GM19328 (cell line): ENCODE results near the gene WNT3.
"Not testable (repeated sequence)": the region's sequence is repeated elsewhere in the genome, so short reads cannot be mapped to it uniquely, and the experiment has no call there.

ENCODE experiments used
- ATAC-seq: cut with Tn5 transposase; IDR thresholded peaks from one replicate; pipeline ENCODE4 v1.9.1; 2021; ENCODE audit warnings: mild to moderate bottlenecking, moderate library complexity; ENCODE audit not compliant: unreplicated experiment

WNT3 gene, protein sequence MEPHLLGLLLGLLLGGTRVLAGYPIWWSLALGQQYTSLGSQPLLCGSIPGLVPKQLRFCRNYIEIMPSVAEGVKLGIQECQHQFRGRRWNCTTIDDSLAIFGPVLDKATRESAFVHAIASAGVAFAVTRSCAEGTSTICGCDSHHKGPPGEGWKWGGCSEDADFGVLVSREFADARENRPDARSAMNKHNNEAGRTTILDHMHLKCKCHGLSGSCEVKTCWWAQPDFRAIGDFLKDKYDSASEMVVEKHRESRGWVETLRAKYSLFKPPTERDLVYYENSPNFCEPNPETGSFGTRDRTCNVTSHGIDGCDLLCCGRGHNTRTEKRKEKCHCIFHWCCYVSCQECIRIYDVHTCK

DNA sequence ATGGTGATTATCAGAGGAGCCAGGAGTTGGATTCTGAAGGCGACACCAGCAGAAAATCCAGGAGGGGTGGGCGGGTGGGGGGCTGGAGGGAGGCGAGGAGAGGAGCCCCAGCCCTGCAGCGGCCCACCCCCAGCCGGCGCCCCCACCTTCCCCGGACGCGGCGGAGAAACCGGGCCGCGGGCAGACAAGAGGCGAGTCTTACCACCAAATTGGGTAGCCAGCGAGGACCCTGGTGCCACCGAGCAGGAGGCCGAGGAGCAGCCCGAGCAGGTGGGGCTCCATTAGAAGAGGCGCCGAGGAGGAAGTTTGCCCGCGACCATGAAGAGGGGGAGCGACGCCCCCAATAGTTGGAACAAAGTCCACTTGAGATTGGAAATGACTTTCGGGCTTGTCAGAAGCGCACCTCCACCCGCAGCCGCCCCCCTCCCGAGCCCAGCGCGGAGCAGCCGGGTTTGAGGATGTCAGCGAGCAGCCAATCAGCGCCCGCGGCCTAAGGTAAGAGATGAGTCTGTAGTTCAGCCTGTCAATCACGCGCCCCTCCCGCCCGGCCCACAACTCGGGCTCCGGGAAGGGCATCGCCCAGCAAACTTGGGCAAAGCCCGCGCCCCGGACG, at the start of gene WNT3:
Gene WNT3, minus strand, starts transcription at position 377 of the 613 bp plus-strand sequence. Its CDS starts 95 bp downstream, at position 282.
- no peak for ATAC-seq

DNA sequence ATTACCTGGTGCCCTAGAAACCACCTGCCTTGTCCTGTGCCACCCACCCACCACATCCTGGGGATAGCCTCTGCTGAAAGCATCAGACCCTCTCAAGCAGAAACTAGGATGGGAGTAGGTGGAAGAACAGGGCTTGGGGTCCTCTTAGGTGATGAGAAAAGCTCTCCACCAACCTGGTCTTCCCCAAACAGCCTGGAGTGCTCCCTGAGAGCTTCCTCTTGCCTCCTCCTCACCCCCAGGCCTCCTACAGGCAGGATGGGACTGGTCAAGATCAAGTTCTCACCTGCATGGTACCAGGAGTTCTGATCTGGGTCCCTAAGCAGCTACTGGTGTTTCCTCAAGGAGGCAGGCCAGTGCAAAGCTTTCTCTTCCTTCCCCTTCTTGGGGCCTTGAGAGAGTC, 48.3 kb upstream of the WNT3 start:
- no peak for ATAC-seq

DNA sequence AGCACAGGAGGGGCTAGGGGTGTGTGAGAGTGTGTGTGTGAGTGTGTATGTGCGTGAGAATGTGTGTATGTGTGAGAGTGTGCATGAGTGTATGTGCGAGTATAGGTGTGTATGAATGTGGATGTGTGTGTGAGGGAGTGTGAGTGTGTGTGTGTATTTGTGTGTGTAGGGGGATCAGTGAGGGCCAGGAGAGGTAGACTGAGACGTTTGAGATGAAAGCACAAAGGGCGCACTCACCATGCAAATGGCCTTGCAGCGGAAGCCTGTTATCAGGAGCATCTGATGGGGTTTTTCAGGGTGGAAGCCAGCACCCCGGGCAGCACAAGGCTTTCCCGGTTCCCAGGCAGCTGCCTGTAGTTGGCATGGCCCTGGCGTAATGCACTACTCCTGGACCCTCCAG, 47.8 kb upstream of the WNT3 start:
- ATAC-seq, result no peak

DNA sequence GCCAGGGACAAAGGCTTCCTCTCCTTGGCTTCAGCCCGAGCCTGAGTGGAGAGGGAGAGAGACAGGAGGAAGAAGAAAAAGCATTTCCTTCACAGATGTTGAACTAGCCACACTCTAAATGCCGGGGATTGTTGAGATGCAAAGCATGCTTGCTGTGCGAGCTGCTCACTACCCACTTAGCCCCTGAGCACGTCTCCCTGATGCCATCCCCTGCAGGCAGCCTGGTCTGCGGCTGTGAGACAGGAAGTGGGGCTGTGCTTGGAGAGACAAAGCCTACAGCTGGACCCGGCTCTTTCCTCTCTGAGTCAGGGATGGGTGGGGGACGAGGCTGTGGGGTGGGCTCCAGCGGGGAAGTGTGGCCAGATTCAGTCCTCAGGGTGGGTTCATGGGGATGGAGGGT, 46.6 kb upstream of the WNT3 start:
- ATAC-seq, result no peak

DNA sequence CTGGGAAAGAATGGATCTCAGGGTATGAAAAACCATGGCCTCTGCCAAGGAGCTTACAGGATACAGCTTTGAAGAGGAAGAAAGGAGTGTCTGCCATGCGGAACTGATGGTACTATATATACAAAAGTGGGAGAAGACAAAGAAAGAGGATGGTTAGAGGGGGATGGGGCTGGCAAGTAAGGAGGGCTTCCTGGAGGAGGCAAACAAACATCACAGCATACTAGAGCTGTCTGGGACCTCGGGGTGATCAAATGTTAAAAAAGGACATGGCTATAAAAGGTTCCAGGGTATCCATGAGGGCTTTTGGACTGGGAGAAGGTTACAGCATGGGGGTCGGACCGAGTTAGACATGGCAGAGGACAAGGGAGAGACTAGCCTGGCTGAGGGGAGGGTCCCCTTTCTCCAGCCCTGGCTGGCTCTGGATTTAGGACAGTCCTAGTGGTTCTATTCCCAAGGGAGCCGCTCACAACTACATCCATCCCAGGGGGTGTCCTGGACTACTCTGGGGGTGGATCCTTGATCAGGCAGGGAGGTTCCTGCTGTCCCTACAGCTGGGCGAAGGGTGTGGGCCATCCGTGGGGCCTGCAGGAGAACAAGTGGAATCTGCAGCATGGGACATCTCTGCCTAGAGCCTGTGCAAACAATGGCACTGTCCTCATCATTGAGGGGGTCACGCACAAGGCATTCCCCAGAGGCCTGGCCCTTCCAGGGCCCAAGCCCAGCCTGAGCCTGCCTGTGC, 45.1 kb upstream of the WNT3 start:
- no peak for ATAC-seq

DNA sequence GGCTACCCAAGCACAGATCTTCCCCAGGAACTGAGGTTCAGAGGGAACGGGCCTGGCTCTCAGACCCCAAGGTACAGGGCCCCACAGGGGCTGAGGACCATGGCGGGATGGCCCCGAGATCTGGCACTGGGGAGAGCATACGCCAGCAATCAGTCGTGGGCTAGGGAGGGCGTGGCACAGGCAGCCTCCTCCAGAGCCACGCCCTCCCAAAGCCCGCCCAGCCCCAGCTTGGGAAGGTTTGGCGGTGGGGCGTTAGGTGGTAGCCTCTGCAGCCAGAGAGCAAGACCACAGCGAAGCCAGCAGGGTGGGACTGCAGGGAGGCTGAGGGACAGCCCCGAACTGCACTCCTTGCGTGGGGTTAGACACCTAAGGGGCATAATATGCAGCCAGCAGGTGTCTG, 44.5 kb upstream of the WNT3 start:
- no peak for ATAC-seq

DNA sequence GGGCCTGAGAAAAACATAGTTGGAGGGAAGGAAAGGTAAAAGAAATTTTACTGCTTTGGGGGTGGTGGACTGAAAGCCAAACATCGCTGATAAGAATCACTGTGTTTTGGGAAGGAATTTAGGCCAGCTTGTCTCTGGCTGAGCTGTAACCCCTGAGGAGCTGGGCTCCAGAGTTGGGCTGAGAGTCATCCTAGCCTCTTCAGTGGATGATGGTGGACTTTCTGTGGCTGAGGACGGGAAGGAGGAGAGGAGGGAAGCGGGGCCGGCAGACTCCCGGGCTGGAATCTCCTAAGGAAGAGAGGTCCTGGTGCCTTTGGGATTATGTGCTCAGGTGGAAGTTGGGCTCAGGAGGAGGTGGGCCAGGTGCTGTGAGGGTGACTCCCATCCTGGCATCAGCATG, 41.5 kb upstream of the WNT3 start:
- ATAC-seq, result no peak

DNA sequence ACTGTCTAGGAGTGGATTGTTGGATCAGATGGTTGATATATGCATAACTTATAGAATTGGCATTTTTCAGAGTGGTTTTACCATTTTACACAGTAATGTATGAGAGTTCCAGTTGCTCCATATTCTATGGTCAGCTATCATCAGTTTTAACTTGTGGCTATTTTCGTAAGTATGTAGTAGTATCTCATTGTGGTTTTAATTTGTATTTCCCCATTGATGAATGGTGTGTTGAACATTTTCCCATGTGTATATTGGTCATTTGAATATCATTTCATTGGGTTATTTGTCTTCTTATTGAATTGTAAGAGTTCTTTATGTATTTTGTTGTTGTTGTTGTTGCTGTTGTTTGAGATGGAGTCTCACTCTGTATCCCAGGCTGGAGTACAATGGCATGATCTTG, 39.1 kb upstream of the WNT3 start:
- no peak for ATAC-seq

DNA sequence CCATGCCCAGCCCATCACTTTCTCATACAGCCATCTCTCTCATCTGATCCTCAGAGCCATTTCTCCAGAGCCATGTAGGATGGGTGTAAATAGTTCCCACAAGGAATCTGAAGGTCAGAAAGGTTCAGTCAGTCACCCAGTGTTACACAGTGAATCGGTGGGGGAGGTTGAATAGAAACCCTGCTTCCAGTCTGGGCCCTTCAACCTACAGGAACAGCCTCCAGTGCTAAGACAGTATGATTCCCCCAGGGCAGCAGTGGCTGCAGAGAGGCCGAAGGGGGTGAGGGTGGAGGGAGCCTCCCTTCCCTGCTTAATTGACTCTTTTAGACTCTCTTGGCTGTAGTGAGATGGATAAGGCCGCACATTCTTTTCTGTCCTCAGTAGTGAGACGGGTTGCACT, 36.5 kb upstream of the WNT3 start:
- no peak for ATAC-seq

DNA sequence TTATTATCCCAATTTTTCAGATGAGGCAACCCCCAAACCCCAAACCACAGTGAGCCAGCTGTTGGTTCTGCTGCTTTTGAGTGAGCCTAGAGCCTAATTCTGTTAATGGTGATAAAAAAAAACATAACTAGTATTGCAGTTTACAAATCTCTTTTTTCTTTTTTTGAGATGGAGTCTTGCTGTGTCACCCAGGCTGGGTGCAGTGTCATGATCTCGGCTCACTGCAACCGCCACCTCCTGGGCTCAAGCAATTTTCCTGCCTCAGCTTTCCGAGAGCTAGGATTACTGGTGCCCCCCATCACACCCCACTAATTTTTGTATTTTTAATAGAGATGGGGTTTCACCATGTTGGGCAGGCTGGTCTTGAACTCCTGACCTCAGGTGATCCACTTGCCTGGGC, 36.0 kb upstream of the WNT3 start:
- ATAC-seq, result no peak

DNA sequence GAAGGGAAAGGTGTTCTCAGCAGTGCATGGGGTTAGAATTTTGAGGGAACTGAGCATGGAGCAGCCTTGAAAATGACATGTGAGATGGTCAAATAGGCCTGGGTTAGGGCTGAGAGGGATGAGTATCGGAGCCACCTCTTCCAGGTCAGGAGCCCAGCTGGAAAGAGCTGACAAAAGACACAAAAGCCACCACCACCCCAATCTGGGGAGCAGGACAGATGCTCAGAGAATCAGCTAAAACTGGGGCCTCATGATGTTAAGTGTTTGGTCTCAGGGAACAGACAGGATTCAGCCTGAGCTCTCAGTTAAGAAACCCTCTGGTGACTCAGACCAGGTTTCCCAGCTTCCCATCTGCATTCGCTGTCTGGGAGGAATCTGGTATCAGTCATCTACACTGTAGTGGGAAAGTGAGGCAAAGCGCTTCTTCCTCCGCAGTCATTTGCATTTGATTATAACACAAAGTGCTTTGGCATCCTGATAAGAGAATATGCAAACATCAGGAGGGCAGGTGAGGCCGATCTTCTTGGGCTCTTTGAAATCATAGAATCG, 35.5 kb upstream of the WNT3 start:
- ATAC-seq, result no peak

DNA sequence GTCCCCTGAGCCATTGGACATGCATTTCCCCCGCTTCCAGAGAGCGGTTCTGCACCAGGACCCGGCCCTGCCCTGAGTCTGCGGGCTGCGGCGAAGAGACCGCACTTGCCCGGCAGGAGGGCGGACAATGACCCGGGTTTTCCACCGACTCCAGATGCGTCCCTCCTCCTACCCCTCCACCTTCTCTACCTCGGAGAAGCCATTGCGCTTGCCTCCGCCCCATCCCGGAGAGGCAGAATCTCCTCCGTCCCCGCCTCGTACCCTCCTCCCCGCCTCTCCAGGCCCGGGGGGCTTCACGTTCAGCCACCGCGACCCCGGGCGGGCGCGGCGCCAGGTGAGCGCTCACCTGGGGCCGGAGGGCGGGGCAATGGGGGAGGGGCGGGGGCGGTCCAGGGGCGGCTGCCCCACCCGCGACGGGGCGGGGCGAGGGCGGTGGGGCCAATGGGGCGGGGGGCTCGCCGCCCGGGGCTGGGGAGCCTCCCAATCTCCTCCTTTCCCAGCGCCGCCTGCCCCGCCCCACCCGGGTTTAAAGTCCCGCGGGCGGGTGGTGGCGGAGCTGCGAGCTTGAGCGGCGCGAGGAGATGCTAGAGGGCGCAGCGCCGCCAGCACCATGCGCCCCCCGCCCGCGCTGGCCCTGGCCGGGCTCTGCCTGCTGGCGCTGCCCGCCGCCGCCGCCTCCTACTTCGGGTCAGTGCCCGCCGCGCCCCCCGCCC, 32.7 kb upstream of the WNT3 start, which contains the start of gene WNT9B:
Gene WNT9B, plus strand, starts transcription at position 555 of the 713 bp plus-strand sequence. Its CDS starts 56 bp downstream, at position 611.
- no peak for ATAC-seq

DNA sequence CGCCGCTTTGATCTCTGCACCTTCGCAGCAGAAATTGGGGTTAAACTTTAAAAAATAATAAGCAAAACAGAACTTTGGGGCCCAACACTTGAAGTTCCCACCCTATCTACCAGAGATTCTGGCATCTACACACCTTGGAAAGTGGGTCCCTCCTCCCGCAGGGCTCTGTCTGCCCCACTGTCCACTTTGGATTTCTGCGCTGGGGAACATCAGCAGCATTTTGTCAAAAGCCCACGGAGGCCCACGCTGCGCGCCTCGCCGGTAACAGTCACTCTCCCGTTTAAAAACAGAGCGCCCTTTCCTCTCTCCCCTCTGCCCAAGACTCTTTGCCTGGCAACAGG, 32.2 kb upstream of the WNT3 start:
- no peak for ATAC-seq

DNA sequence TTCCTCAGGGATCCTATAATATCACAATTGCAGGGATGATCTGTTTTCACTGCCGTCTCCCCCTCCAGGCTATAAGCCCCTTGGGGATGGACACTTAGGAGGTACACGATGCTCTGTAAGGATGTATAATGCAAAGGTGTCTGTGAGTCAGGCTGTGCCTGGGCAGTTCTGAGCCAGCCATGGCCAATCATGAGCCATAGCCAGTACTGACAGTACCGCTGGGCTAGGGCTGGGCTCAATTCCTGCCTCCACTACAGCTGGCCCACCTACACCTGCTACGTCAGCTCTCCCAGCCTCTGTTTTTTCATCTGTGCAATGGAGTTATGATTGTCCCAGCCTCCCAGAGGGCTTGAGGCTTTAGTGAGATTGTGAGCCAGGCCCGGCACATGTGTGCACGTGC, 30.0 kb upstream of the WNT3 start:
- ATAC-seq, result no peak

DNA sequence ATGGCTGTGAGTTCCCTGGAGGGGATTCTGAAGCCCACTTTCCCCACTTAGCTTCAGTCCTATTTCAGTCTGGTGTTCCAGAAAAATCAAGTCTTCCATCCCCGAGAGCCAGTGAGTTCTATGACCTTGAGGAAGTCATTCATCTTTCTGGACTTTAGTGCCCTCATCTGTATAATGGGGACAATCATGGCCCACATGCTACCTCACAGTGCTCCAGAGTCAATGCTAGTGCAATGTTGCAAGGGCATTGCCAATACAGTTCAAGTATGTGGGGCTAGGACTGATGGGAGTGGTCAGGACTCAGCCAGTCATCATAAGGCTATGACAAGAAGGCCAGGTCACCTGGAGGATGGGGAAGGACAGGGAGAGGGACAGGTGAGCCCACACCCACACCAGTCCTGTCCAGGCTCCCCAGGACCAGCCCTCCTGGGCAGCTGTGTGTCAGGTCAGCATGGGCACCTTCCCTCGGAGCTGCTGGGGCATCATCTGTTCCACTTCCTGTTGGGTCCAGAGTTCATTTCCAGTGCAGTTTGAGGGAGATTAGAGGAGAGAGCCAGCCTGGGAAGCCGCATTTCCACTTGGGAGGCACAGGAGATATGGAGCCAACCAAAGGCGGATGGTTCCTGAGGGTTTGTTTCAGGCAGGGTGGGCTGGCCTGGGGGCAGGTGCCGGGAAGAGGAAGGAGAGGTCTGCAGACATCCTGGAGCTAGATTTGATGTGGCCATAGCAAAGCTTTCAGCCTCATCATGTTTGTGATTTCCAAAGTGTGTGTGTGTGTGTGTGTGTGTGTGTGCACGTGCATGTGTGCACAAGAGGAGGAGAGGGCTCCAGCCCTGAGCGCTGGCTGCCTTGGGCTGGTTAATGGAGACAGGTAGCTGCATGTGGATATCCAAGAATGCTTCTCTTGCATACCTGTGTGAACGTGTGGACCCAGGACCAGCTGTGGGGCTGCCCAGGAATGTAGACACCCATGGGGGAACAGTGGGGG, 29.0 kb upstream of the WNT3 start:
- no peak for ATAC-seq

DNA sequence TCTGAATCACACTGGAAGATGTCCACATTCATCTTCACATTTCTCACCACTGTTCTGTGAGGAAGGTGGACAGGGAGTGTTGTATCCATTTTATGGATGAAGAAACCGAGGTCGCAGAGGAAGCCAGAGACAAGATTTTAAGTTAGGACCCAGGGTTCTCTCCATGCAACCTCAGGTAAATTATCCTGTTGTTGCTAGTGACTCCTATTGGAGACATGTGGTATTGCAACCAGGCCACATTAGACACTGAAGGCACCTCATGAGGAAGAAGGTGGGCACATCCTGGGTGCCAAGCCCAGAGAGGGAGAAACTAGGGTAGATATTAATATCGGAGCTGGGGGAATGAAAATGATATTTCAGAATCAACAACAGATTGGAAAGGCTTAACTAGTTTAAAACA, 24.3 kb upstream of the WNT3 start:
- no peak for ATAC-seq

DNA sequence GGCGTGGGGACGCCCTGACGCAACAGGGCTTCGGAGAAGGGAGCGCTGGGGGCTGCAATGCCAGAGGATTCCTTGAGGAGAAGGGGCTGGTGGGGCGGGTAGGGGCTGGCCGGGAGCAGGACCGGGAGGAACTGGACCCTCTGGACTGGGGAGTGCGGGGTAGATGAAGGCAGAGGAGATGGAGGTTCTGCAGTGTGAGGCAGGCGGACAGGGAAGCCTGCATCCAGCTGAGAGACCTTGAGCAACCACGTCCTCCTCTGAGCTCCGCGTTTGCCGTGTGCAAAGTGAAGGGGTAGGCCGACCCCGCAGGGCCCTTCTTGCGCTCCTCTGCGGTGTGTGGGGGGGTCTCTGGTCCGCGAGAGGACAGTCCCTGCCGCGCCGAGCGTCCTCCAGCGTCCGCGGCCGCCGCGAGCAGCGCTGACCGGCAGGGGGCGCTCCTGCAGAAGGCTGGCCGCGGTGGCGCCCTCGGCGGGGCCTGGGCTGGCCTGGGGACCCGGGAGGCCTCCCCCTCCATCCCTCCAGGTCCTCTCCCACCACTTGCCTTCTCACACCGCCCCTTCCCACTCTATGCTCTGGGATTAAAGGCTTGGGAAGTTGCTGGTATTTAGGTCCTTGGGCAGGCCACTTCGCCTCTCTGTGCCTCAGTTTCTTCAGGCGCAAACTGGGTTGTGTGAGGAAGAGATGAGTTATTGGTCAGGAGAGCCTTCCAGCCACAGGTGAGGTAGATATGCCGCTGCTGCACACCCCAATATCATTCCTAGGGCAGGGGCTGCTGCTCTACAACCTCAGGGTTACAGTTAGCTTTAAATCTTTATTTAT, 23.3 kb upstream of the WNT3 start:
- ATAC-seq, result no peak

DNA sequence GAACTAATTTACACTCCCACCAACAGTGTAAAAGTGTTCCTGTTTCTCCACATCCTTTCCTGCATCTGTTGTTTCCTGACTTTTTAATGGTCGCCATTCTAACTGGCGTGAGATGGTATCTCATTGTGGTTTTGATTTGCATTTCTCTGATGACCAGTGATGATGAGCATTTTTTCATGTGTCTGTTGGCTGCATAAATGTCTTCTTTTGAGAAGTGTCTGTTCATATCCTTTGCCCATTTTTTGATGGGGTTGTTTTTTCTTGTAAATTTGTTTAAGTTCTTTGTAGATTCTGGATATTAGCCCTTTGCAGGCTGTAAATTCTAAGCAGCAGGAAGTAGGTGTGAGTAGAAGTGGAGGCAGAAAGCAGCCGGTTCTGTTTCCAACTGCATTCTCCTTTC, 22.1 kb upstream of the WNT3 start:
- not testable (repeated sequence) for ATAC-seq

DNA sequence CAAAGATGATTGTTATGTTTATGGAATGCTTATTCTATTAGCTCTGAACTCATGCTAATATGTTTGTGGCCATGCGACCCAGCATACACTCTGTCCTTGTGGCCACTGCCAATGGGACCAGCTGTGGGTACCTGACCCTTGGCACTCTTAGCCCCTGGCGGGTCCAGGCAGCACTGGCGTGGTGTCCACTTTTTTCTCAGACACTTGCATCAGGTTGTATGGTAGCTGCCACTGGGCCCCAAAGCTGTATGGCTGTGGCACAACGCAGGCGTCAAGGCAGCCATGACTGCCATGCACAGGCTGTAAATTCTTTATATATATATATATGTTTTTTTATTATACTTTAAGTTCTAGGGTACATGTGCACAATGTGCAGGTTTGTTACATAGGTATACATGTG, 20.7 kb upstream of the WNT3 start:
- no peak for ATAC-seq
